Ovary (tissue), 9 donors: ENCODE measurements around the gene PLXNA4. TPM values are rescaled to one million over a fixed set of nuclear protein-coding genes. Genes with fewer than 3 reads are reported as not detected.

Experiments used
- DNase-seq, 5 donors: peaks; one replicate each; pipeline ENCODE4 v3.0.0-alpha.2; 2019 to 2020
- H3K27ac ChIP-seq, 2 donors: fragments of 200-600 bp; one replicate each; pipeline versions ENCODE4 v1.5.1 to v1.8.0; 2019 to 2022
- H3K27me3 ChIP-seq: fragments of 200-600 bp; one replicate; pipeline ENCODE4 v1.8.0; 2022
- H3K36me3 ChIP-seq: fragments of 200-600 bp; sonication (generic); one replicate; pipeline ENCODE4 v1.5.1; 2019
- H3K4me1 ChIP-seq: one replicate; pipeline ENCODE4 v1.8.1; 2013; ENCODE audit warnings: mild to moderate bottlenecking, moderate library complexity; ENCODE audit not compliant: insufficient read depth
- H3K4me3 ChIP-seq: fragments of 200-600 bp; sonication (generic); one replicate; pipeline ENCODE4 v1.5.1; 2017
- H3K9me3 ChIP-seq, 2 donors: fragments of 200-600 bp in 1 of 2; sonication (generic) in 1 of 2; one replicate each; pipeline versions ENCODE4 v1.5.1 to v1.8.1; 2013 to 2019; ENCODE audit warnings: mild to moderate bottlenecking in 1 of 2, moderate library complexity in 1 of 2
- CTCF ChIP-seq, 3 donors: fragments of 450-650 bp in 2 of 3; fragments of 200-600 bp in 1 of 3; IDR thresholded peaks; one replicate each; pipeline versions ENCODE4 v1.5.1 to v1.8.0; 2016 to 2022; ENCODE audit warnings: antibody characterized with exemption in 3 of 3, mild to moderate bottlenecking in 1 of 3
- EP300 ChIP-seq: sonication (generic); formaldehyde crosslinking; IDR thresholded peaks from one replicate; pipeline ENCODE4 v1.6.1; 2017; ENCODE audit warnings: antibody characterized with exemption
- POLR2A ChIP-seq: fragments of 450-650 bp; IDR thresholded peaks from one replicate; pipeline ENCODE4 v1.6.1; 2017; ENCODE audit warnings: antibody characterized with exemption, mild to moderate bottlenecking, moderate library complexity
- WGBS, 3 donors: extraction: QIAGEN DNeasy Blood & Tissue Kit in 1 of 3; methylation state at CpG; one replicate each; pipeline versions ENCODE4 v1.1.5 to v1.1.7; 2013 to 2017; 5-methylcytosine and 5-hydroxymethylcytosine counted together
- intact Hi-C, 4 donors: fragments of 100-400 bp; cut with DNase I; formaldehyde crosslinking; loops; one replicate each; pipeline versions ENCODE4 v1.11.0 to v1.15.1; 2022 to 2023
- polyA plus RNA-seq, 2 donors: library from polyadenylated mRNA; stranded (reverse); fragments of 200-250 nt in 1 of 2; fragments of 350-450 nt in 1 of 2; fragmentation: Illumina TruSeq in 1 of 2; extraction: RNeasy Lipid Tissue Mini Kit (QIAGEN cat#74804) in 1 of 2; gene quantifications; one replicate each; pipeline ENCODE4 v1.2.3, GENCODE V29; 2013 to 2014
- total RNA-seq, 7 donors: library from RNA; depleted of rRNA in 2 of 7; stranded (reverse); fragments of >200 nt in 2 of 7; fragmentation: NEBNext Ultra II Directional in 3 of 7; extraction: Animal tissue kit (Norgen Biotek cat#: 25700) in 3 of 7; gene quantifications; one replicate each; pipeline versions ENCODE4 v1.1.0 to v1.2.4, GENCODE V29; 2016 to 2023
- donor health status: DM: no; HTN: no; CAD: no; lungs with moderate emphysema.
- donor health status: DM: no; HTN: no; CAD: no.
- donor health status: Bipolar disorder and iron deficiency.
- donor health status: DM: yes; HTN: yes; CAD: no.
- donor health status: DM: no; HTN: no; CAD: no.
- donor health status: DM: yes; HTN: yes; CAD: no.

PLXNA4 gene
- total and polyA plus RNA-seq, 9 donors: 5.1 to 39.9 (median 11.4) TPM

- H3K36me3 ChIP-seq: no peaks in the 10 kb centered on the region
- DNase-seq: no peak
- H3K9me3 ChIP-seq: no peaks in the 10 kb centered on the region
- no peaks in the 10 kb centered on the region for H3K27me3 ChIP-seq
- H3K27ac ChIP-seq: no peak overlapping the region
- no peaks in the 10 kb centered on the region for H3K4me1 ChIP-seq
- intact Hi-C loops: no loop called here
- WGBS, 3 donors: 70 to 73% (median 71%) methylated on average over 2 of the region's 2 CpGs
- TF ChIP-seq CTCF (IDR thresholded peaks at IDR 0.05): no peak
- no peak for TF ChIP-seq EP300
- TF ChIP-seq POLR2A: no peak
- no peak overlapping the region for H3K4me3 ChIP-seq
Measured at GRCh38 chr7:132199626-132200025, 376.6 kb downstream of the PLXNA4 start.

- intact Hi-C loops: no loop called here
- no peaks in the 10 kb centered on the region for H3K9me3 ChIP-seq
- no peaks in the 10 kb centered on the region for H3K4me1 ChIP-seq
- no peaks in the 10 kb centered on the region for H3K27me3 ChIP-seq
- WGBS, 3 donors: 94 to 98% (median 96%) methylated on average over 2 of the region's 2 CpGs
- DNase-seq: no peak
- H3K36me3 ChIP-seq: no peaks in the 10 kb centered on the region
- no peak overlapping the region for H3K4me3 ChIP-seq
- H3K27ac ChIP-seq: no peak overlapping the region
- TF ChIP-seq CTCF (IDR thresholded peaks at IDR 0.05): no peak
Measured at GRCh38 chr7:132197772-132198171, 378.5 kb downstream of the PLXNA4 start.

- no peak for TF ChIP-seq EP300
- no peak for TF ChIP-seq POLR2A
- no peak for TF ChIP-seq CTCF (IDR thresholded peaks at IDR 0.05)
- Histone ChIP-seq H3K36me3 (no peaks in the 10 kb centered on the region), H3K4me3 (no peak overlapping the region), H3K27ac (no peak overlapping the region), H3K27me3 (no peaks in the 10 kb centered on the region), H3K4me1 (no peaks in the 10 kb centered on the region), H3K9me3 (no peaks in the 10 kb centered on the region)
- DNase-seq: no peak
- intact Hi-C loops: no loop called here
- 82 to 92% (median 88%) methylated on average over 5 of the region's 5 CpGs for WGBS, 3 donors
Measured at GRCh38 chr7:132193898-132194297, 382.4 kb downstream of the PLXNA4 start.

GRCh38 chr7:132192809-132193208 is 383.5 kb downstream of the PLXNA4 start:
- Histone ChIP-seq H3K9me3 (no peaks in the 10 kb centered on the region), H3K27me3 (no peaks in the 10 kb centered on the region), H3K4me3 (no peak overlapping the region), H3K36me3 (no peaks in the 10 kb centered on the region), H3K27ac (no peak overlapping the region), H3K4me1 (no peaks in the 10 kb centered on the region)
- no peak for DNase-seq
- no peak for TF ChIP-seq CTCF (IDR thresholded peaks at IDR 0.05)
- no peak for TF ChIP-seq EP300
- TF ChIP-seq POLR2A: no peak
- intact Hi-C loops: no loop called here

GRCh38 chr7:132191418-132191817 is 384.9 kb downstream of the PLXNA4 start:
- WGBS, 3 donors: 39 to 44% (median 43%) methylated on average over 3 of the region's 3 CpGs
- H3K36me3 ChIP-seq: no peaks in the 10 kb centered on the region
- intact Hi-C loops: no loop called here
- no peak overlapping the region for H3K27ac ChIP-seq
- H3K4me3 ChIP-seq: no peak overlapping the region
- H3K27me3 ChIP-seq: no peaks in the 10 kb centered on the region
- no peak for TF ChIP-seq EP300
- no peak for TF ChIP-seq CTCF (IDR thresholded peaks at IDR 0.05)
- no peak for TF ChIP-seq POLR2A
- no peaks in the 10 kb centered on the region for H3K9me3 ChIP-seq
- DNase-seq: no peak
- no peaks in the 10 kb centered on the region for H3K4me1 ChIP-seq
